HG02852 (cell line): Measurements from ENCODE around the gene CCAR1.
"Not testable (repeated sequence)": the region's sequence is repeated elsewhere in the genome, so short reads cannot be mapped to it uniquely, and the experiment has no call there.

Experiments used
- ATAC-seq: cut with Tn5 transposase; IDR thresholded peaks from one replicate; pipeline ENCODE4 v1.9.1; 2021; ENCODE audit warnings: mild to moderate bottlenecking, moderate library complexity; ENCODE audit not compliant: unreplicated experiment

Gene CCAR1

DNA sequence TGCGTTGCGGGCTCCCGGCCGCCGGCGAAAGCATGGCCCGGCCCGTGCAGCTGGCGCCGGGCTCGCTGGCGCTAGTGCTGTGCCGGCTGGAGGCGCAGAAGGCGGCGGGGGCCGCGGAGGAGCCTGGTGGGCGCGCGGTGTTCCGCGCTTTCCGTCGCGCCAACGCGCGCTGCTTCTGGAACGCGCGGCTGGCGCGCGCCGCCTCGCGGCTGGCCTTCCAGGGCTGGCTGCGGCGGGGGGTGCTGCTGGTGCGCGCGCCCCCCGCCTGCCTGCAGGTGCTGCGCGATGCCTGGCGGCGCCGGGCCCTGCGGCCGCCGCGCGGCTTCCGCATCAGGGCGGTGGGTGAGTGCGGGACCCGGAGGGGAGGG is 106.5 kb downstream of the CCAR1 start:
- not testable (repeated sequence) for ATAC-seq

DNA sequence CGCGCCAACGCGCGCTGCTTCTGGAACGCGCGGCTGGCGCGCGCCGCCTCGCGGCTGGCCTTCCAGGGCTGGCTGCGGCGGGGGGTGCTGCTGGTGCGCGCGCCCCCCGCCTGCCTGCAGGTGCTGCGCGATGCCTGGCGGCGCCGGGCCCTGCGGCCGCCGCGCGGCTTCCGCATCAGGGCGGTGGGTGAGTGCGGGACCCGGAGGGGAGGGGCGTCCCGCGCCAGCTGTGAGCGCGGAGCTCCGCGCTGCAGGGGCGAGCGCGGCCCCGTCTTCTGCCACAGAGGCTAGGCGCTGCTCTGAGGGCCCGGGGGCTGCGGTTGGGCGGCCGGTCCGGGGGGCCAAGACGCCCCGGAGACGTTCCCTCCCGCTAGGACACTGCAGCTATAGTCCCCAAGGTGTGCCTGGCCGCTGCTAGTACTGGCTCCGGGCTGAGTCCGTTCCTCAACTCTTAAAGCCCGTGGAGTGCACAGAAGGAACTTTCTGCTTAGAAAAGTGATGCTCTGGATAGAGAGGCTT is 107.1 kb downstream of the CCAR1 start:
- not testable (repeated sequence) for ATAC-seq

DNA sequence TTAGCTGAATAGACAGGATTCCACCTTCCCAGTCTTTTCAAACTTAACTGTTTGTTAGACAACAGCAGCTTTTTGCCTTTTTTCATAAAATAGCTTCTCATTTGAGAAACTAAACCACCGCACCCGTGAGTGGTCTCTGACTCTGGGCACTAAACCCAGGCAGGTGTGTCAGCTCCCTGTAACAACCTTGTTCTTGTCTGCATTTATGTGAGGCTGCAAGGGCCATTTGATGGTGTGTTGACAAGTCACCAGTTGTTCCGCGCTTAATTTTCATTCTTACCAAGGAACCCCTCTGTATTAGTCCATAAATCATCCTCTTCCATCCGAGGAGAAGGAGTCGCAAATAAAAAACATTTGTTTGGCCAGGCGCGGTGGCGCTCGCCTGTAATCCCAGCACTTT is 107.8 kb downstream of the CCAR1 start:
- no peak for ATAC-seq

DNA sequence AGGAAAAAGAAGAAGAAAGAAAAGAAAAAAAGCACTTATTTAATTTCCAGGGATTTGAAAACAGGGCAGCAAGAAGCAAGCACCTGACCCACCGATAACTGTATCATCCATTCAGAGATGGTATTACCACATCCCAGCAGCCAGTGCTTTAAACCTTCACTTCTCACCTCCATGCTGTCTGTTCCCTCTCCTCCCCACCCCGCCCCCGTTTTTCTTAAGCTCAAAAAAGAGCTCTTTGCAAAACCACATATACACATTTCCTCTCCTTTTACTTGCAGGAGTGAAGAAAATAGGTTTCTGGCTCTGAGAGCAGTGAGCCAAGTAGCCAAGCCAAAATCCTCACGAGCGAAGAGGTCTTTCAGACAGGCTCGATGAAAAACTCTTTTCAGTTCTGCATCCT is 108.5 kb downstream of the CCAR1 start:
- ATAC-seq, result no peak

DNA sequence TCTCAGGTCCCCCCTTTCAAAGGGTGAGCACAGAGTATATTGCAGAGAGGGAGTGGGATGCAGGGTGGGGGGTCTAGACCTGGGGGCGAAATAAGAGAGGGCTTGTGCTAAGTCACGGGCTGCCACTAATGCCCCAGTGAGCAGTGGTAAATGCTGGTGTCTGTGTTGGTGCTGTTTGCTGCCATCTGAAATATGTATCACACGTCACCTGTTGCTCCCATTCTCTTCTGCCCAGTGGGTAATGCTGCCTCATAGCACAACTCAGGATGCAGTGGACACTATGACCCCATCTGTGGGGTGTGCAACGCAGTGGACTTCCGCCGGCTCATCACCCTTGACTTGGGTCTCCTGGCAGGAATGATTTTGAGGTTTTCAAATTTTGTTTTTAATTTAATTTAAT is 108.9 kb downstream of the CCAR1 start:
- ATAC-seq, result no peak

DNA sequence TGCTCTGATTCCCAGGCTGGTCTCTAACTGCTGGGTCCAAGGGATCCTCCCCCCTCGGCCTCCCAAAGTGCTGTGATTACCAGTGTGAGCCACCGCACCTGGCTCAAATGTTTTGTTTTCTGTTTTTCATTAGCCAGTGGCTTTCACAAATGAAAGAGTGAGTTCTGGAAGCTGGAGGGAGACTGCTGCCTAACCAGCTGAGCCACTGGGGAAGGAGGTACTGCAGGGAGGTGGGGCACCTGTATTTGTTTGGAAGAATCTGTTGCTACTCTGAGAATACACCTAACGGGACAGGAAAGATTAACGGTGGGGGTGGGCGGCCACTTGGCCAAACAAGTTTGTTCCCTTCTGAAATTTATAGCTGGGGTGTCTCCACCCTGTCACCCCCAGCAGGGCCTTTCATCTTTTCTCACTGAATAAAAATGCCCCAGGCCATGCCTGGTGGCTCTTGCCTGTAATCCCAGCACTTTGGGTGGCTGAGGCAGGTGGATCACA is 111.0 kb downstream of the CCAR1 start:
- ATAC-seq, result no peak

DNA sequence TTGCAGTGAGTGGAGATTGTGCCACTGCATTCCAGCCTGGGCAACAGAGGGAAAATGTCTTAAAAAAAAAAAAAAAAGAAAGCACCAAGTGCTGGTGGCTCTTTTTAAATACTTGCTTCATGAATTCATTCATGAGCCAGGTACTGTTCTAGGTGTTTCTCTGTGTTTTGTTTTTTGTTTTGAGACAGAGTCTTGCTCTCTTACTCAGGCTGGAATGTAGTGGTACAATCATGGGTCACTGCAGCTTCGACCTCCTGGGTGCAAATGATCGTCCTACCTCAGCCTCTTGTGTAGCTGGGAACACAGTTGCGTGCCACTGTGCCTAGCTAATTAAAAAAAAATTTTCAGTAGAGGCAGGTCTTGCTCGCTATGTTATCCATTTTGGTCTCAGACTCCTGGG is 111.6 kb downstream of the CCAR1 start:
- no peak for ATAC-seq

DNA sequence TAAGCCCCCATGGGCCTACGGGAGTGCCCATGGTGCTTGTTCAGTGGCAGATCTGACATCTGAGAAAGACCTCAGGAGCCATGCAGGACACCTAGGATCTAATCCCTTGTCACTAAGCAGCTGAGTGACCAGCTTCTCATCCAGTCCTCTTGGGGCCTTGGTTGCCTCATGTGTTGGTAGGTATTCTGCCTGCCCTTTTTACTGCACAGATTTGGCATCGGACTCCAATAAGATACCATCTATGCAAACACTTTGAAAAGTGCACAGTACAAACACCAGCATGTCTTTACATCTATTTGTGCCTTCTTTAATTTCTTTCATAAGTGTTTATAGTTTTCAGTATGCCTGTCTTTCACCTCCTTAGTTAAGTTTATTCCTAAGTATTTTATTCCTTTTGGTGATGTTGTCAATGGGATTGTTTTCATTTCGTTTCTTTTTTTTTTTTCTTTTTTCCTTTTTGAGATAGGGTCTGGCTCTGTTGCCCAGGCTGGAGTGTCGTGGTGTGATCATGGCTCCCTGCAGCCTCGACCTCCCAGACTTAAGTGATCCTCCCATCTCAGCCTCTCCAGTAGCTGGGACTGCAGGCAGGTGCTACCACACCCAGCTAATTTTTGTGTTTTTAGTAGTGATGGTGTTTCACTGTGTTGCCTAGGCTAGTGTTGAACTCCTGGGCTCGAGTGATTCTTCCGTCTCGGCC is 116.7 kb downstream of the CCAR1 start:
- ATAC-seq, result no peak

DNA sequence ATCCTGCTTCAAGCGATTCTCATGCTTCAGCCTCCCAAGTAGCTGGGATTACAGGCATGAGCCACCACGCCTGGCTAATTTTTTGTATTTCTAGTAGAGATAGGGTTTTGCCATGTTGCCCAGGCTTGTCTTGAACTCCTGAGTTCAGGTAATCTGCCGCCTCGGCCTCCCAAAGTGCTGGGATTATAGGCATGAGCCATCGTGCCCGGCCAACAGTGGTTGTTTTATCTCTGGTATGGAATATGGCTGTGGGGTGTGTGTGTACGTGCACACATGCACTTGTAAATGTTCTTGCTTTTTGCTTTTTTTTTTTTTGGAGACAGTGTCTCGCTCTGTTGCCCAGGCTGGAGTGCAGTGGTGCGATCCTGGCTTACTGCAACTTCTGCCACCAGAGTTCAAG is 119.6 kb downstream of the CCAR1 start:
- ATAC-seq, result not testable (repeated sequence)
